Measurements from ENCODE around the gene TESMIN.

The TESMIN gene

GRCh38 chr11:68724293-68724692 lies 27.0 kb downstream of the TESMIN start:
- no peak overlapping the region for H3K4me3 ChIP-seq (ENCODE audit: low read depth, low read length)
- ChIA-PET POLR2A (no interaction called here), CTCF (no interaction called here)
- DNase-seq (ENCODE audit: low read depth, low spot score) = no peak
- no peak for TF ChIP-seq CTCF (IDR thresholded peaks at IDR 0.05; ENCODE audit: insufficient read depth, low read length, missing control alignments)

- no peak for TF ChIP-seq CTCF (IDR thresholded peaks at IDR 0.05; ENCODE audit: insufficient read depth, low read length, missing control alignments)
- CTCF ChIA-PET = interaction anchor here (1.0 kb wide), 1 partner anchor 10 kb away, joined by 4 read pairs; no protein-coding TSS in a partner anchor
These were observed 29.2 kb downstream of the TESMIN start for GRCh38 chr11:68722143-68722542.

GRCh38 chr11:68721075-68721474 lies 30.2 kb downstream of the TESMIN start:
- POLR2A ChIA-PET = no interaction called here
- no peak for DNase-seq (ENCODE audit: low read depth, low spot score)
- TF ChIP-seq CTCF (IDR thresholded peaks at IDR 0.05; ENCODE audit: insufficient read depth, low read length, missing control alignments) = no peak
- no peak overlapping the region for H3K4me3 ChIP-seq (ENCODE audit: low read depth, low read length)
- CTCF ChIA-PET = no interaction called here

More at GRCh38 chr11:68722143-68722542, 29.2 kb downstream of the TESMIN start:
- H3K4me3 ChIP-seq (ENCODE audit: low read depth, low read length) = no peak overlapping the region
- POLR2A ChIA-PET = no interaction called here
- DNase-seq (ENCODE audit: low read depth, low spot score) = no peak

GRCh38 chr11:68715456-68716122 lies 35.7 kb downstream of the TESMIN start:
- no peak for TF ChIP-seq CTCF (IDR thresholded peaks at IDR 0.05; ENCODE audit: insufficient read depth, low read length, missing control alignments)
- H3K4me3 ChIP-seq (ENCODE audit: low read depth, low read length) = no peak overlapping the region
- ChIA-PET CTCF (interaction anchor here (1.3 kb wide), 1 partner anchor 16 kb away, joined by 3 read pairs; no protein-coding TSS in a partner anchor), POLR2A (no interaction called here)
- DNase-seq (ENCODE audit: low read depth, low spot score) = no peak

- H3K4me3 ChIP-seq (ENCODE audit: low read depth, low read length) = no peak overlapping the region
- ChIA-PET CTCF (no interaction called here), POLR2A (no interaction called here)
- no peak for DNase-seq (ENCODE audit: low read depth, low spot score)
- no peak for TF ChIP-seq CTCF (IDR thresholded peaks at IDR 0.05; ENCODE audit: insufficient read depth, low read length, missing control alignments)
These were observed 37.1 kb downstream of the TESMIN start for GRCh38 chr11:68714060-68714856.

GRCh38 chr11:68711114-68711513 lies 40.2 kb downstream of the TESMIN start:
- TF ChIP-seq CTCF (IDR thresholded peaks at IDR 0.05; ENCODE audit: insufficient read depth, low read length, missing control alignments) = no peak
- CTCF ChIA-PET = no interaction called here
- DNase-seq (ENCODE audit: low read depth, low spot score) = no peak
- H3K4me3 ChIP-seq (ENCODE audit: low read depth, low read length) = no peak overlapping the region
- POLR2A ChIA-PET = no interaction called here

Data from AG04449 (cell line).